Measurements from ENCODE around the gene ADCY2.

Gene ADCY2

DNA sequence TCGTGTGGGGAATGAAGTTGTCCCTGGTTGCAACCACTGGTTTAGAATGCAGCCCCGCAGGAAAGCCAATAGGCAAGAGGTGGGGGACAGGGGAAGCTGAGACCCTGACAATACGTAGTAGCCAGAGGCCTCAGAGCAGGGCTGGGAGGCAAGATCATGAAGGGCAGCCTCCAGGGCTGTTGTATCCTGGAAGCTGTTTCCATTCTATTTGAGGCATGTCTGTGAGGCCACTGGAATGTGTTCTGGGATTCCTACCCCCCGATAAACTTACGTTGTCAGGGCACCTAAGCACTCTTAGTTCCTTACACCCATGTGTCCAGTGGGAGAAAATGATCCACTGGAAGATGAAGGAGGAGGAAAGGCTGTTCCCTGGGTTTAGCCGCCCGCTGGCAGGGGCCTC lies 277.7 kb downstream of the ADCY2 start:
- no peak for DNase-seq

DNA sequence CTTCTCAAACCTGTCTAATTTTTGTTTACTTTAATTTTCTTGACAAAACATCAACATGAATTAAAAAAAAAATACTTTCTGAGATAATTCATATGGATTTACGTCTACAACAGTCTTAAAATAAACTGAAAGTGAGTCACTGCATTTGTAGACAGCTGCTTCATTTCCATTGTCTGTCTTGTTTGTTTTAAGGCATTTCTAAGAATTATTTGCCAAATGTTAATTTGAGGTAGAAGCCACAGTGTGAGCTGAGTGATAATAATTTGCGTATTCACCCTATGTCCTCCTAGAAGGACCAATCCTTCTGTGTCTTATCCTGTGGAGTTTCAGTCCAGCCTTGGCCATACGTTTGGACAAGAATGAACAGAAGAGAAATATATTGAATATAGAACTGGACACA lies 280.5 kb downstream of the ADCY2 start:
- DNase-seq = no peak

DNA sequence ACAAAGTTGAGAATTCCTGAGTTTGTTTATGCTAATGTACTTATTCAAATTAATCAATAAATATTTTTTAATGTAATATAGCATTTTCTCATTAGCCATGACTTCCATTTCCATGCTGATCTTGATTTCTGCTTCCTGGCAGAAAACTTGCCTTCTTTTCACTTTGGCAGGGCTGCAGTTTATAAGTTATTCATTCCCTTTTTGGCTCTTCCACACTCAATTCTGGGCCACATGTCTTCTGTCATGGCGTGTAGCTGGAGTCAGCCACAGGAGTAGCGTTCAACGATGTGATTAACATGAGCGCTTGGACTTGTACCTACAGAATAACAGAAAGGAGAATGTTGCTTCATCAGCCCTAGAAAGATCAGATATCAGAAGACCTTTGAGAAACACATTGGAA lies 282.1 kb downstream of the ADCY2 start:
- no peak for DNase-seq

DNA sequence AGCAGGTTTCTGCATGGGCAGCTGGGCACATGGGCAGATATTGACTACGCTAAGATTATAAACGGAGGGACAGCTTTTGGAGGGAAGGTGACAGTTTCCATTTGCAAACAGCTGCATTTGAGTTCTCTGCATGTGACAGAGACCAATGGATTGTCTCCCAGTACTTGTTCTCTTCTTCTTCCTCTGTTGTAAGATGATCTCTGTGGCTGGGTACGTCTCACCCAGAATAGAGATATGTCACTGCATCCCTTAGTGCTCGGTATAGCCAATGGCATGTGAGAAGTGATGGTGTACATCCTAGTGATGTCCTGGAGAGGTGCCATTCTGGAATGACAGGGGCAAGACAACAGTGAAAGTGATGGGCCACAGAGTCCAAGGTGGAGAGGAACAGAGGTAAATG lies 283.7 kb downstream of the ADCY2 start:
- DNase-seq = no peak

DNA sequence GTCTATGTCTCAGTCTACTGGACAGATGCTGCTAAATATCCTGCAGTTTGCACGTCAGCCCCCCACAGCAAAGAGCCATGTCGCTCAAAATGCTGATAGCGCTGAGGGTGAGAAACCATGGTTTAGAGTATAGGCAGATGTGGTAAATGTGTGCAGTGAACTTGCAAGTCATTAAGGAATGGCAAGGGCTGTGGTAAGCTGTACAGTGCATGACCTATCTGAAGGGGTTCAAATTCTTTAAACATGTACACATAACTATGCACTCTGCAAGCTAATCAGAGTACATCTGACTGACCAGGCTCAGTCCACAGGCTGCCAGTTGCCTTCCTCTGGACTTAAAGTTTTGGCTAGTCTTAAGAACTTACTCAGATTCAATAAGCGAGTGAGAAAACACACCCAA lies 284.3 kb downstream of the ADCY2 start:
- DNase-seq = no peak

DNA sequence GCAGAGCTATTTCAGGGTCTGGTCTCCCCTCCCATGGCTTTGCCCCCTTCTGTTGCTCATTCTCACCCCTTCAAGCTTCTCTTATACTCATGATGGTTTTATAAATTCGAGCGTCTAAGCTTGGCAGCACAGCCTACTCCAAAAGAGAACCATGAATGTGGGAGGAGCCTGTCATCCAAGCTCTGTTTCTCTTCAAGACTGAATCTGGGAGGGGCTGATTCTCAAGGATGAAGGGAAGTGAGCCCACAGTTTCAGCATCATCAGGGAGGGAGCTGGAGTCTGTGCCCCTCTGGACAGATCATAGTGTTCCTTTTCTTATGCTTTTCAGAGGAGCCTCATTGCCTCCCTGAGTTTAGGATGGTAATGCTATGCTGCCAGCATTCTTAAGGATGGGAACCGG lies 286.4 kb downstream of the ADCY2 start:
- DNase-seq = no peak

DNA sequence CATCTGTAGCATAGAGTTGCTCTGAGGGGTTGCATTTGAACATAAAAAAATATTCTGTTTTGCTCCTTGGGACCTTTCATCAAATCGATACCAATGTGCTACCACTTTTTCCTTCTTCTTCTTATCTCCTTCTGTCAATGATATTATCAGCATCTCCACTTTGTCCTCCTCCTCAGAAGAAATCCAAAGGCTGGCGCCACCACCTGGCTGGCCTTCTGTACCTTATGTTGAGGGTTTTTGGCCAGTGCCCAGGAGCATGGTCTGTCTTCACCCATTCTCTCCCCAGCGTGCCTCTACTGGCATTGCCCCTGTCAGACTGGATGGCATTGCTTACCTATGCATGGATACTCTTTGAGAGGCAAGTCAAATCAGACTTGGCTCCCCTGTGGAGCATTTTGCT lies 287.8 kb downstream of the ADCY2 start:
- DNase-seq = no peak

DNA sequence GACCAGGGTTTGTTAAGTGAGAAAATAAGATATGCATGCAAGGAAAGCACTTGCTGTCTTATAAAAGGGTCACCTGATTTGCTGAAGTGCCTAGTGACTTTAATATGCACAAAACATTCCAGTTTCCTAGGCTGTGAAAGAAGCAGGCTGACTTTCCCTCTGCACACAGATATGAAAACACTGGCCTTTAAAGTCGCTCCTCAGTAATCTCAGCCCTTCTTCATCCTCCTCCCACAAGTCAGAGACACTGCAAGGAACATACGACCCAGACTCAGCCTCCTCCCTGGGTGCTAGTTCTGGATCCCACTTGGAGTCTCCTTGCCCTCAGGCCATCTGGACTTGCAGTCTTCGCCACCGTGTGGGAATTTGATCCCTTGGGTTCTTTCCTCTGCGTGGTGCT lies 288.9 kb downstream of the ADCY2 start:
- no peak for DNase-seq

DNA sequence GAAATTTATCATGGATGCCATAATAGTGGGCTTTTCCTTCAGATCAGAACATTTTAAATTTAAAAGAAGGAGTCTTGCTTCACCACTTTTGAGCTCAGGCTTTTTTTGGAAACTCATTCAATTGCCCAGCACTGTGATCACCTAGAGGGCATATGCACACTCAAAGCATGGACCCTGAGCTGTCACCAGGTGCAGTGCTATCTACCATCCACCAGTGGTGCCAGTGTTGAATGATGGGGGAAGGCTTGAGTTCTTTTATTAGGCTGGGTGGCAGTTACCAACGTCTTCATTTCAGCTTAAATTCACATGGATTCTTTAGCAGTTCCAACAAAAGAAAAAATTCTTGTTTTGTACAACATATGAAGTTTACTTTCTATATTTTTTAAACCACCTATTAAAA lies 290.9 kb downstream of the ADCY2 start:
- no peak for DNase-seq

DNA sequence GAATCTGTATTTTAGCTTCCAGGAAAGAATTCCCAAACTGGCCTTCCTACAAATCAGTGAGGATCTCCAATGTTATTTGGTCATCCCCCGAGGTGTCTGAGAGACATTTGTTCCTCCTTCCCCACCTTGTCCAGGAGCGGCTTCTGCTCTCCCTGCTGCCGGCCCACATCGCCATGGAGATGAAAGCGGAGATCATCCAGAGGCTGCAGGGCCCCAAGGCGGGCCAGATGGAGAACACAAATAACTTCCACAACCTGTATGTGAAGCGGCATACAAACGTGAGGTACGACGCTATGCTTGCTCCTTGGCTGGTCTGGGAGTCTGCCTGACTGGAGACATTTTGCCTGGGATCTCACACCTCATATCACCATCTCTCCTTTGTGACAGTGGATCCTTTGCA lies 294.6 kb downstream of the ADCY2 start:
- no peak for DNase-seq

DNA sequence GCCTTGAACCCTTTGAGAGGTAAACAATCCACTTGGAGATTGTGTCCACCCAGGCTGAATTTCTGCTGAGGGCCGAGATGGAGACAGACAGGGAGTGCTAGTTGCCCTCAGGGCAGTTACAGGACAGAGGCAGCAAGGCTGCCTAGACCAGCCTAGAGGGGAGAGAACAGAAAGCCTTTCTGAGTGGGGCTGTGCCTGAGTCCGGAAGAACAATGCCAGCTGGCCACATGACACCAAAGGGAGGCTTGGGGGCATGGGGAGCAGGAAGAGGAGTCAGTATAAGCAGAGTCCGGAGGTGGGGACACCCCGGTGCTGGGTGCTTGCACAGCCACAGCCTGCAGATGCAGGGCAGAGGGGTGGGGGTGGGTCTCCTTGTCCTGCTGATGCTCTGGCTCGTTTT lies 309.3 kb downstream of the ADCY2 start:
- no peak for DNase-seq

DNA sequence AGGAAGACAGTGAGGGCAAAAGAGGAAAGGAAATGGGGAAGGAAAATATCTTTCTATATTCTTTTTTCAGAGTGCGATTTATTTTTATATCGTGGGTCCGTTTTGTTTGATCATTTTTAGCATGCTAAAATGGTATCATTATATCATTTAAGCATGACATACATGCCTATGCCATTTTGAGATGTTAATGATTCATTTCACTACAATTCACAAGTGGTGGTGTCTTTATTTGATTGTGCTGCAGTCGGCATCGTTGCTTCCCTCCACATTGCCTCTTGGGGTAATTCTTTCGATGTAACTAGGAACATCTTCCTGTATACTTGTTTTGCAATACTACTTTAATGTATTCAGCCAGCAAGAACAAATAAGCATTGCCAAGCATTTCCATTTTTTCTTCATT lies 309.8 kb downstream of the ADCY2 start:
- DNase-seq = no peak

DNA sequence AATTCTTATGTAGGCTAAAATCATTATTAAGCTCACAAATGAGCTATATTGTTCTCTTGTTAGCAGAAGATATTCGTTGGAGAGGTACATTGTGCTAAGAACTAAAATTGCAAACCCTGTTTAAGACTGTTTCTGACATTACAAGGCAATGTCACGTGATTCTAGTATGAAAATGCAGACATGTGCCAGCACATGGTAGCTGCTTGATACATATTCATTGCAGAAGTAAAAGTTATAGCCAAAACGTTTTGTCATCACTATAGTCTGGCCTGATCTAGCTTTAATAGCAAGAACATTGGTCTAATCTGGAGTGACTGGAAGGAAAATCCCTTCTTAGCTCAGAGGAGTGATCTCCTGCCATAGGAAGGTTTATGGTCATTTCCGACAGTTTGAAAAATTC lies 310.3 kb downstream of the ADCY2 start:
- no peak for DNase-seq

DNA sequence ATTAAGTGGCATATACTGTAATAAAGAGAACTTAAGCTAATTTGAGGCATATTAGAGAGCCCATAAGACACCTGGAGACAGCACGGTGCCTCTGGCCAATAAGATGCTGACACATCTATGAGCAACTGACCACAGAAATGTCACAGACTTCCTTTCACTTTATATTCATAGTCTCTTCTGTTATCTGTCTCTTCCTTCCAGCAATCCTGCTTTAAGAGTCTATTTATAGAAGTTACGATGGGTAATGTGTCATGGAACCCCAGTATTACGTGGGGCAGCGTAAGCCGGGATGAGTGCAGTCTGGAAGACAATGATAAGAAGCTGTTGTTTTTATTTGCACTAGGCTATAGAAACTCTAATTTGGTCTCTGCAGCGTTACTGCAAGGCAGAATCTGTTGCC lies 318.2 kb downstream of the ADCY2 start:
- no peak for DNase-seq

DNA sequence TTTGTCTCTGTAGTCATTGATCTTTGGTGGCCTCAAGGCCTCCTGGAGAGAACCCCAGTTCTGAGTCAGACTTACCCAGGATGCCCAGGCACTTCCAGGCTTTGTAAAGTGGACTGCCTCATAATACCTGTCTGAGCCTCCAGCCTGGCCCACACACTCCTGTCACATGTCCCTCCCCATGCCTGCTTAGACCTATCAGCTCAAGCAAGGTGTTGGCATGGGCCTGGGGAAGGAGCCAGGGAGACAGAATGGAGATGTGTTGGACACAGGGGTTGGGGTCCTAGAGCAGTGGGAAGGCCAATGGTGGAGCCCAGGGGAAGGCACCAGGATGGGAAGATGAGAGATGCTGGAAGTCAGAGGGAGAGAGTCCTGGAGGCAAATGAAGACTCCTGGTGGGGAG lies 318.8 kb downstream of the ADCY2 start:
- DNase-seq = no peak

DNA sequence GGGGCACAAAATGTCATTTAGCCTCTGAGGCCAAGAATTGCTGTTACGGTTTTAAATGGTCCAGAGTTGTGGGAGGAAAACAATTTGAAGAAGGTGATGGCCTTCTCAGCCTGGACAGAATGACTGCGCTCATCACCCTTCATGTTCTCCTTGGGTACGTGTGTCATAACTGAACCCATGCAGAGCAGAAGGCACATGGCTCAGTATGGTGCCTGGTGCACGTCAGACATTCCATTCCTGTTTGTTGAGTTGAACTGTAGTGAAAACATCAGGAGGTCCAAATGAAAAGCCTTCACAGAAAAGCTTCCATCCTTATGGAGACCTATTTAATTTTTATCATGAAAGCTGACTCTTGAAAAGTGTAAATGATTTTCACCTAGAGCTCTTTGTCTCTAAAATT lies 321.8 kb downstream of the ADCY2 start:
- DNase-seq = no peak

DNA sequence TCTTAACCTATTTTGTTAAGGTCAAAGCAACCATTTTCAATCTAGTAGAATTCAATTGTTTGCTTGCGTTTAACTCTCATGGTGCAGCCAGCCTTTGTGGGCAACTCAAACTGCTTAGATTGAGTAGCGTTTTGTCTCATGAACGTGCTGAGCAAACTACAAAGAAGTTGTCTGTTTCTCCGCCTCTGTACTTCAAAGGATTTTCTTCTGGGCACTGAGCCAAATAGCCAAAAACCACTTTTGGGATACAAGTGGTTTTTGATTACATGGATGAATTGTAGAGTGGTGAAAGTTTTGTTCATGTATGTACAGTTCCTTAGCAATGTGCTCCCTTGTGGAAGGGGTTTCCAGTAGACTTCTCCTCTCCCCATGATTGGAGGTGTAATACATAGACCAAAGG lies 332.1 kb downstream of the ADCY2 start:
- DNase-seq = no peak

DNA sequence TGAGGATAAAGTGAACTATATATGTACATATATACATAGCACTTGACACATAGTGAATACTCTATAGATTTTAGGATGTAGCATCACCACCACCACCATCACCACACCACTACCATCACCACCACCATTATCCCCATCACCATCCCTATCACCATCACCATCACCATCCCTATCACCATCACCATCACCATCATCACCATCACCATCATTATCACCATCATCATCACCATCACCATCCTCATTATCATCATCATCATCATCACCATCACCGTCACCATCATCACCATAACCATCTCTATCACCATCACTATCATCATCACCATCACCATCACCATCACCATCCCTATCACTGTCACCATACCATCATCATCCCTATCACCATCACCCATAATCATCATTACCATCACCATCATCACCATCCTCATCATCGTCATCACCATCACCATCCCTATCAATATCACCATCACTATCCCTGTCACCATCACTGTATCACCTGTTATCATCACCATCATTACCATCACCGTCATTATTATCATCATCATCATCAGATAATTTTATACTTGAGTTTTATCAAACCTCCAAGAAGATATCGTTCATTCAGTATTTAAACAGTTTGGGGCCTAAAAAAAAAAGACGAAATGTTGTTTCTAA lies 345.6 kb downstream of the ADCY2 start:
- DNase-seq = no peak

DNA sequence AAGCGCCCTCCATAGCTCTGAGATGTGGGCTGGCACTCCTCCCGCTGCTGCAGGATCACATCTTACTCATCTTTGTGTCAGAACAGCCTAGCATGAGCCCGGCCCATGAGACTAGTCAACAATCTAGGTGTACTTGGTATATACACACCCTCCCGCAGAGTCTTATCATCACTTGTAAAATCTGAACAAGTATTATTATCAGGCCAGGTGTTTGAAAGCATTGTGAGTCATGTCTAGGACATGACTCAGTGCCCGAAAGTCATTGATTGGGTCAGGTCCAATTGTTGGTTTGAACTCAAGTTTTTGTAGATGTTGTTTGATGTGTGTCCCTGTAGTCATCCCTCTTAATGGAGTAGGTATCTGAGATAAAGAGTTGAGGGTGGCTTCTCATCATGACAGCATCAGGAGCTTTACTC lies 346.3 kb downstream of the ADCY2 start:
- no peak for DNase-seq

DNA sequence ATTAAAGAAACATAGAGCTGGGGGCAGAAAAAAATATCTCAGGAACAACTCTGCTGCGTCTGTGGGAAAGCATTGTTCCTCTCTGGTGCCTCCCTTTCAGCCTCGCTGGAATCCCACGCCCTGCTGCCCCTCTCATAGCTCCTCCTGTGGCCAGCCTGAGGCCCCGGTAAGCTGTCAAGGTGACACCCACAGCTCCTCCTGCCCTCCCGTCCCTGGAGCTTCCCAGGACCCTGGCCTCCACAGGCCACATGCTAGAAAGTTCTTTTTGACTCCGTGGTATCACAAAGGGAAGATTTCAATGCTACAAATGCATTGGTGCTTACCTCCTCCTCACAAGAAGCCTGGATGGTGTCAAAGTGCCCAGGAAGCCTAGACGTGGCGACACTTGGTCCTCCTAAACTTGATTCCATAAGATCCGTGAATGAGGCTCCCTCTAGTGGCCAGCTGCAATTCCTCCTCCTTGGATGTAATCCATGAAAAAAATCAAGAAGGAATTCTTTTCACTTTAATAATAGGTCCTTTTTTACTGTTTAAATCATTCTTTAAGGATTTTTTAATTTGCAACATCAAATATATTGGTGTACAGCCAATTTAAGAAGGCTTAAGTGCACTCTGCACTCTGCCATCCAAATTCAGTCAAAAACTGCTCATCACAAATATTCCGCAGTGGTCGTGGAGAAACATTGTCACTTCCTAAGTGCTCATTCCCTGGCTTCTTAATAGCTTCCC lies 350.1 kb downstream of the ADCY2 start:
- peak; percentile 42 for DNase-seq

DNA sequence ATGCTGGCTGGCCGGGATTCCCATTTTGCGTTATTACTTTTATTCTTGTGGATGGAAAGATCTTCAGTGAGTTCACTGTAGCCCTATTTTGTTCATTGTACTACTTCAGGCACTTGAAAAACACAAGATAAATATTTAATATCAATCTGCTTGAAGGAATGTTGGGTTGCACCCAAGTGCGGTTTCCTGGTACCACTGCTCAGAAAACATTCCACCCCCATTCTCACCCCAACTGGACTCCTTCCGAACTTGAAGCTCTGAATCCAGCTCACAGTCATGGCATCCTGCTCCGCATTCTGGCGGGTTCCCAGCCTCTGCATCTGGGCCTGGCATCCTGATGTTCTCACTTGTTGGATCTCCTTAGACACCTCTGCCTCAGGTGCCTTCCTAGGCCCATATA lies 351.8 kb downstream of the ADCY2 start:
- no peak for DNase-seq

DNA sequence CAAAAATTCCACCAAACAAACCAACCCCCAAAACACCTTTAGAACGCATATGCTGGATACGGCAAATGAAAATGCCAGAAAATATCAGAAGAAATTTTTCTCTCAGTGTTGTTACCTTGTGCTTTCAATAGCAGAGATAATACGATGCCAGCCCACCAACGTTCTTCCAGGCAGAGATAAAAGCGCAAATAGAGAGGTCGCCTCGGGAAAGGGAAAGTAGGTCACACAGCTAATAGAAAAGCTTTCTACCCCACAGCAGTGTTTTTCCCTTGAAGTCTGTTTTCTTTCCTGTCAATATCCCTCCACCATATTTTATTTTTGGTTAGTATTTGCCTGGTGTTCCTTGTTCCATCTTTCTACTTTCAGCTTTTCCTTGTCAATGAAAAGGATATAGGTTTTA lies 353.7 kb downstream of the ADCY2 start:
- no peak for DNase-seq

DNA sequence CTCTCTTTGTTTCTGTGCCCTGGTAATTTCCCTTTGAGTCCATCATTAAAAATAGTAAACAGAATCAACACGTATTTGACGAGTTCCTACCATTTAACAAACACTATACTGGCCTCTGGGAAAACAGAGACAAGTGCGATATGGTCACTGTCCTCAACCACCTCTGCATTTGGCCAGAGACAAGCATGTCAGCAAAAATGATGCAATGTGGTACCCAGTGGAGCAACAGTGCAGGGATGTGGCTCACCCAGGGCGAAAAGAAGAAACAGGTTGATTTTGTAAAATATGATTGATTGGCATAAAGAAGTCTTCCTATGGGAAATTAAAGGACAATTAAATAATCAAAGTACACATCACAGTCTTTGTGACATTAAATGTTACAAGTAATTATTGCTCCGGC lies 355.9 kb downstream of the ADCY2 start:
- DNase-seq = no peak

DNA sequence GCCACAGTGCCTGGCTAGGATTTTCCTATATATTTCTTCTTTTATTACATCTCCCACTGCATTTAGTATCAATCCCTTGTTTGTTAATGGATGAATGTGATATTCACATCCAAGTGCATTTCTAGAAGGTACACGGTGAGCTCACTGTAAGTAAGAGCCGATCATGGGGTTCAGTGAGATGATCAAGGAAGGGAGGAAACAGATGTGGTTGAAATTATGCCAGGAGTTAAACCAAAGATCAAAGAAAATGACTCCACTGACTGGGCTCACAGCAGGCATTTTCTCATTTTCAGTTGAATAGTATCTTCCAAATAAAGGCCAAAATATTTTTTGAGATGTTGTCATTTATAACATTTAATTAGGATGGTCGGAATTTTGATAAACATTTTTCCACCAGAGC lies 357.2 kb downstream of the ADCY2 start:
- no peak for DNase-seq

DNA sequence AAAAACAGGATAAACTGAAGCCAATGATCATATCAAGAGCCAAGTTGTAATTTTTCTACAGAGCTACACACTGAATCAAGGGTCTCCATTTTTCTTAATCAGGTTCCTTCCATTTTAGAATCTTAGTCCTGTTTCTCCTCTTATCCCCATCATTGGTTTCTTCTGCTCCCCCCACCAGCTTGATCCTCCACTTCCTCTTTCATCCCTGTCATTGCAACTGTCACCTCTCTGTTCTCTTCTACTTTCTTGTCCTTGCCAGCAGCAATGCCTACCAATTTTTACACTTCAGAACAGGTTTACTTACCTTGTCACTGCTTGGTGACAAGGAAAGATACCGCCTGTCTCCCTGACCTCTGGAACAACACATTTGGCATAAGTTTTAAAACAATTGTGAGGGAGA lies 357.7 kb downstream of the ADCY2 start:
- DNase-seq = no peak

All from NCI-H146 (cell line).